T-helper 2 cell (primary cell): ENCODE measurements around the gene PNPLA4.

Experiments used
- DNase-seq, 5 experiments: peaks; one replicate each; pipeline versions ENCODE4 v3.0.0 to v3.0.0-alpha.2; 2012 to 2022
- total RNA-seq, 2 donors: gene quantifications; one replicate each; lab custom pipeline; 2026; lab: John Stamatoyannopoulos, UW

Gene PNPLA4
- total RNA-seq, result 1.2 to 4.1 reads per million in 2 donors

- peak; percentile 49 to 90 (median 69) for DNase-seq
Measured at GRCh38 chrX:7927259-7928167, at the start of gene PNPLA4. Gene PNPLA4 (minus strand): TSS chrX:7927413. CDS start chrX:7926119, 1,294 bp downstream.

GRCh38 chrX:7972586-7972985 is 45.4 kb upstream of the PNPLA4 start:
- no peak for DNase-seq

DNA sequence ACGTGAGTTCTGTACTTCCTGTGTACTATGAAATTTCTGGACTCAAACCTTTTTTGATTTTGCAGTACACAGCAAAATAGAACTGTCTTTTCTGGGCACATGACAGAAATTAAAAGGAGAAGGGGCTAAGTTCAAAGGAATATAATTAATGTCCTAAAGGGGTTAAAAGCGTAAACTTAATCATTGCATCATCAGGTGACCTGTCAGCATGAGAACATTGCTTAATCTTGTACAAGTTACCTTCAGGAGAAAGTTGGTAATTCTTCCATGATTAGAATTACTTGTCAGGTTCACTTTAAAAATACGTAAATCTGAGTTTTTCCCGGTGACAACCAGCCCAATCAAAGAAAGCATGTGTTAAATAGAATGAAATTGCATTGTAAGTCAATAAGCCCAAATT is 43.2 kb upstream of the PNPLA4 start:
- no peak for DNase-seq

DNA sequence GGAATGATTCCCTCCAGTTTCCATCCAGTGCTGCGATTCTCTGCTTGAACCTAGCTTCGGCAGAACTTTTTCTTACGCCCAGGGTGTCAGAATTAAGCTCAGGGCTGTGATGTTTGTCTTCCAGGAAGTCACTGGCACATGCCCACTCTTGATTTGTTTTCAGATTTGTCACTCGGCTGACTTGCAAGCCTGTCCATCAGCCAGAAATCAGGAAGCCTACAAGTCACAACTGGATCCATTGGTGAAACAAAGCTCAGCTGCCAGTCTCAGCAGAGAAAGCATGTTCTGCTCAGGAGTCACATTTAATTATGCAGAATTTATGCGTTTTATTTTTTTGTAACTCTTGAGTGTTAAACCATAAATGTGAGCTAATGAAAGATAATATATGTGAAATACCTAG is 38.2 kb upstream of the PNPLA4 start:
- no peak for DNase-seq

- DNase-seq, result no peak
Measured at GRCh38 chrX:7960246-7960645, 33.0 kb upstream of the PNPLA4 start.

DNA sequence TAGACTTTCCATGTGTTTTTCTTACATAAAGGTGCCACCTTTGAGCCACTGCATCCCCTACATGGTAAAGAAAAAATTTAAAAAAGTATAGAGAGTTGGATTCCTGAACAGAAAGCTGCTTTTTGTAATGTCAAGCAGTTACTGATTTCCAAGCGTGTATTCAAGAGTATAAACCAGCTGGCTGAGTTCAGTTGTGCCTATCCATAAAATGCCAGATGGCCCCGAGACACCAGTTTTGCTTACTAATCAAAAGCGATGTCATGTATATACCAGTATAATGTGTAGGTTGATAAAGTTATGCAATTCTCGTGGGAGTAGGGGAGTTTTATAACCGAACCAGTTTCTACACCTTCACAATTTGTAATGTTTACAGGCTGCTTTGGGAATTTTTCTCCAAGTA is 26.2 kb upstream of the PNPLA4 start:
- DNase-seq, result no peak

- no peak for DNase-seq
Measured at GRCh38 chrX:7950865-7951264, 23.7 kb upstream of the PNPLA4 start.

DNA sequence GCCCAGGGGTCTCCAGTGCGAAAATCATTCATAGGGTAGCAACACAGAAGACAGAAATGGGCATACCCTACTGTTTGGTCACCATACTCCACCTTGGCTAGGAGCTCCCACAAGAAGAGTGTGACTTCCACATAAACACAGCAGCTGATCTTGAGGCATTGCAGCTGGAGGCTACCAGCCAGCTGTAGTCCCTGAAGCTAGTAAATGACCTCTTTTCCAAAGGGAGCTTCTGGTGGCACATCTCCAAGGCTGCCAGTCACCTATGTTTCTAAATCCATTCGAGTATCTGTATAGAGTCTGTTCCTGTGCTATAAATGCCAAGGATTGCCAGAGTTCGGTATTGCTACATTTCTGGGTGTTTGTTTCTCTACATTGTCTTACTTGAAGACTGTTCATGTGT is 21.3 kb upstream of the PNPLA4 start:
- DNase-seq, result no peak

DNA sequence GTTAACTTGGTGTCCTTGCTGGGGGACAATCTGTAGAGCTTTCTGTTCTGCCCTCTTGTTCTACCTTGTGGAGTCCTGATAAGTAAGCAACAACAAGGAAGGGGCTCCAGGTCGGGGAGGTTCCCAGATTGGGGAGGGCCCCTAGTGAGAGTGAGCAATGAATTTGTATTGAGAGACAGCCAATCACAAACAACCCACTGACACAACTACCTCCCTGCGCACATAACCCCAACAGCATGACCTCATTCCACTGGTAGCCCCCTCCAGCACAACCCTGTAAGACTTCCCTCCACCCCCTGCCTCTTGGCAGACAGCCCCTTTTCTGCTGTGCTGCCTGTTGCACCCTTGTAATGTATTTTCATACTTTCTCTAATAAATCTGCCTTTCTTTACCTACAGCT is 19.7 kb upstream of the PNPLA4 start:
- no peak for DNase-seq

DNA sequence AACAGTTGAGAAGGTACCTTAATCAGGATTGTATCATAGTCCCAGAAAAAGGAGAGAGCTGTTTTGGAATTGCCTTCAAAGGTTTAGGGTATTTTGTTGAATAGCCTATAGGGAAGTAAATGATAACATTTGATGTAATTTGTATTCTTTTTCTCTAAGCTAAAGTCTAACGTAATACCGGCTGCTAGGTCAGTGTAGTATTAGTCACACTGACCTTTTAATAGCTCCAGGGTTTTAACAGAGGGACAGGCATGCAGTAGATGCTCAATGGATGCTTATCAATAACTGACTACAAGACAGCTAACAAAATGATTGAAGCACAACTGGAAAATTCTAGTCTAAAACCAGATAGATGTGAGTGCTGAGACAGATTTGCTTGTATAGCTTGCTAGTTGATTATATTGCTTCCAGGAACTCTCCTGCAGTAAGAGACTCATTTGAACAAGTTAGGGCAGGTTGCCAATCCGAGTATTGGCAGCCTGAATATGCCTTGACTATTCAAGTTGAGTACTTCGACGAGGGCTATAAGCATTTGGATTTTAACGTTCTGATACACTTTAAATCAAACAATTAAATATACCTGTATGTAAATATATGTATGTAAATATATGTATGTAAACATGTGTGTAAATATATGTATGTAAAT is 16.5 kb upstream of the PNPLA4 start:
- no peak for DNase-seq

- DNase-seq, result no peak
Measured at GRCh38 chrX:7941390-7942042, 14.3 kb upstream of the PNPLA4 start.

DNA sequence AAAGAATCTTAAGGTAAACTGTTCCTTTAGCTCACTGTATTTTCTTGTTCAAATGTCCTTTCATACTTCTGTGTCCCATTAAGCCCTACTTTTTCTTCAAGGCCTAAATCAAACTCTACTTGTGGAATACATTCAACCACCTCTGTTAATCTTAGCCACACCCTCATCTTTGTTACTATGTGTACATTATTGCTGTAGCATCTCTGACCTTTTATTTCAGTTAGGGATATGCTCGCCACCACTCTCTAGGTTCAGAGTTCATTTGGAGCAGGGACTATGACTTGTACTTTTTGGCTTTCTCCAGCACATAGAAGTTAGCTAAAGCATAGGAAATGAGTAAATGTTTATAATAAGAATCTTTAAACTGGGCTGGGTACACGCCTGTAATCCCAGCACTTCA is 6.8 kb upstream of the PNPLA4 start:
- no peak for DNase-seq

DNA sequence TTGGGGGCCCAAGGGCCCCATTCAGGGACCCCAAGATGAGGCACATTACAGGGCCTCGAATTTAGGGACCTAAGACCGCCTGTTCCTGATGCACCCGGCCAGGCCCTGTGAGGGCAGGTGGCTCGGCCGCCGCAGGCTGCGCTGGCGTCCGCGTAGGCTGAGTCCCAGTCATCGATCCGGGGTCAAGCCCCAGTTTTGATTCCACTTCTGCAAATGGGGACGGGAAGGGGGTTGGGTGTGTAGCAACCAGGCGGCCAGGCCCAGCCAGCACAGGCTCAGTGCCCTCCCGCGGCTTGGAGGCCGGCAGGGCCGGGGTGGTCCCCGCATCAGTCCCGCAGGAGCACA is 327 bp downstream of the PNPLA4 start:
- DNase-seq, result no peak

DNA sequence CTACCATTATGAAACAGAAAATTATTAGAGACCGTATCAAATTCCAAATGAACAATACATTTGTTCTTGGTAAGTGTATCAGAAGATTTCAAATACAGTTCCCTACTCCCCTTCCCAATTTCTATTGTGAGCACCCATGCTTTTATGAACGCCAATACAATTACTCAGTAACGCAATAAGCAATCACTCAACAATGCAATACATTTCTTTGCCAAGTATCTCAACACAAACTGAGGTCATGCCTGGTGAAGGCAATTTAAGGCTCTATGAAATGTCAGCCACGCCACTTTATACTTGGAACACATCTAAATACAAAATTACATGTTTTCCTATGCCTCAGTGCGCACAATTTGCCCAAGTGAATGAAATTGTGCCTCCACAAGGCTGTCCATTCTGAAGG is 712 bp downstream of the PNPLA4 start:
- DNase-seq, result no peak

DNA sequence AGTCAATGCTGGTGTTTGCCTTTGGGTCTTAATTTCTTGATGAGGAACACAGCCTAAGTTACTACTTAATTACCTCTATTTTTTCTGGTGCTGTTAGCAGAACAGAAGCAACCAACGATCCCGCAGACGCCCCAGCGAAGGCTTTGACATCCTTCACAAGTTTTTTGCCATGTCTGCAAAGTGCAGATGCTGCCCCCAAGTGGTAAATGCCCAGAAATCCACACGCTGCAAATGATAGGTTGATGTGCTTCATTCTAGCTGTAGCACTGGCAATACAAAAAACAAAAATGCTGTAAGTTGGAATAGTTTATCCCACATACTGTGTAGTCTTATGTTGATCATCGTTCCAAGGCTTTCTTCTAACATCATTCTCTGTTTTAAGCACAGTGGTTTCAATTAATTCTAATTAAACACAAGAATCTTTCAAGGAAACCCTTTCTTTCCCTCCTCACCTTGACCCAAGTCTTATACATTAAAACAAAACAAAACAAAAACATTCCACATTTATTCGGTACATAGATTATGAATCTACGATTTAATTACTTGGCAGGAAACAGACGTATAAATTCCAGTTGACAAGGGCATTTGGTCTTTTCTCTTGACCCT is 1.2 kb downstream of the PNPLA4 start:
- DNase-seq, result peak; percentile 7 to 78 (median 27)

GRCh38 chrX:7921750-7922149 is 5.5 kb downstream of the PNPLA4 start:
- DNase-seq, result no peak

- no peak for DNase-seq
Measured at GRCh38 chrX:7908821-7909220, 18.4 kb downstream of the PNPLA4 start.

DNA sequence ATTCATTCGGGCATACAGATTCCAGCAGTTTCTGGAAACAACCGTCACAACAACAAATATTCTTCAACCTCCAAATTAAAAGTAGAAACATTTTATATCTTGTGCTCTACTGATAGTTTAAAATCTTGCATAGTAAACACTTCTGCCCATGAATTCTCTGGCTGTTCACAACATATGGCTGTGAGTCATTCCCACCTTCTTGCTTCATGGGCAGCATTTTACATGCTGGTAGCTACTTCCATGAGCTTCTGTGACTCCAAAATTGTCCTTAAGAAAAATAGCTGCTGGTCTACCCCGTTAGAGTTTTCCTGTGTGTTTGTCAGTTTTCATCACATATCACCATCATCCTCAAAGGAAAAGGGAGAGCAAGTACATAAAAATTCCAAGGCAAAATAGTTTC is 22.7 kb downstream of the PNPLA4 start:
- no peak for DNase-seq

- DNase-seq, result no peak
Measured at GRCh38 chrX:7891928-7892327, 35.3 kb downstream of the PNPLA4 start.

GRCh38 chrX:7889680-7890079 is 37.5 kb downstream of the PNPLA4 start:
- DNase-seq, result no peak

DNA sequence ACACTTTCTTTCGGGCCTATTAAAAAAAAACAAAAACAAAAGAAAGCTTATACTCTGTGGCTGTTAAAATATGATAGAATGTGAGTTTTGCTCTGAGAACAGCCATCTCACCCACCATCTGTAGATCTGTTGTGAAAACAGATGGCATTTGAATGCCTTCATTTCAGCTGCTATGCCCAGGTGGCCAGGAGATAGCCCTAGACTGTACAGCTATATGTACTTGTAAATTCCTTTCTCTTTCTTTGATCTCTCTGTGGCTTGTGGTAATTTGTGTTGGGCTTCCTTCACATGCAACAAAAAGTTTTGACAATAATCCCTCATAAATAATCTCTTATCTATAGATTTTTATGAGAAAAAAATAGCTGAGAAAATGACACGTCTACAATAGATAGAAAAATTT is 38.1 kb downstream of the PNPLA4 start:
- peak in 1 of 5 experiments; percentile 17 for DNase-seq

DNA sequence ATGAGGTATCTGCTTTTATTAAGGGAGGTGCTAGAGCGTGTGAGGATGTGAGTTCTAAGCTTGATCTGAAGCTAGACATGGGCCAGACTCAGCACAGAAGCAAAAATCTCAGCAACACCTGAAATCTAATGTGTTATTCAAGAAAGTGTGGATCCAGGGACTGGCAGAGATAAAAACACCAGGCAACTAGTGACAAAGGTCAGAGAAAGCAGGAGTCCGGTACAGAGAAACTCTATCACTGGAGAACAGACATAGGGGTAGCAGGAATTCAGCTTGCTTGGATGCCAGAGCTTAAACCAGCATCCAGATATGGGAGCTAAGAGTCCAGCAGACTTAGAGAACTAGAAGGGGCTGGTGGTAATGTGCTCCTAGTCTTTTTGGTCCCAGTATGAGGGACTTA is 50.3 kb downstream of the PNPLA4 start:
- DNase-seq, result no peak

- no peak for DNase-seq
Measured at GRCh38 chrX:7872042-7872441, 55.2 kb downstream of the PNPLA4 start.
